ENCODE results near the gene METTL24.

METTL24 gene

GRCh38 chr6:110368284-110368683 is 10.1 kb upstream of the METTL24 start:
- no peaks in the 10 kb centered on the region for H3K36me3 ChIP-seq (ENCODE audit: control insufficient read depth, insufficient read depth, low read length)
- no peaks in the 10 kb centered on the region; the same call in 1 of the 2 replicates for H3K27me3 ChIP-seq (replicated peaks; ENCODE audit: control insufficient read depth, insufficient read depth, low read length)
- DNase-seq (ENCODE audit: extremely low read depth, insufficient read length) = peak; percentile 55
- no peak for TF ChIP-seq CTCF (IDR thresholded peaks at IDR 0.05; ENCODE audit: insufficient read depth, low read length, poor library complexity, severe bottlenecking)
- H3K4me3 ChIP-seq (replicated peaks; ENCODE audit: low read depth, low read length) = no peak overlapping the region

- H3K27me3 ChIP-seq (replicated peaks; ENCODE audit: control insufficient read depth, insufficient read depth, low read length) = no peaks in the 10 kb centered on the region; the same call in 1 of the 2 replicates
- no peak overlapping the region for H3K4me3 ChIP-seq (replicated peaks; ENCODE audit: low read depth, low read length)
- TF ChIP-seq CTCF (IDR thresholded peaks at IDR 0.05; ENCODE audit: insufficient read depth, low read length, poor library complexity, severe bottlenecking) = no peak
- no peak for DNase-seq (ENCODE audit: extremely low read depth, insufficient read length)
- H3K36me3 ChIP-seq (ENCODE audit: control insufficient read depth, insufficient read depth, low read length) = no peaks in the 10 kb centered on the region
These were observed 9.7 kb upstream of the METTL24 start for GRCh38 chr6:110367825-110368224.

- Histone ChIP-seq H3K4me3 (replicated peaks; ENCODE audit: low read depth, low read length) (no peak overlapping the region), H3K27me3 (replicated peaks; ENCODE audit: control insufficient read depth, insufficient read depth, low read length) (no peaks in the 10 kb centered on the region; the same call in 1 of the 2 replicates), H3K36me3 (ENCODE audit: control insufficient read depth, insufficient read depth, low read length) (no peaks in the 10 kb centered on the region)
- TF ChIP-seq CTCF (IDR thresholded peaks at IDR 0.05; ENCODE audit: insufficient read depth, low read length, poor library complexity, severe bottlenecking) = no peak
- DNase-seq (ENCODE audit: extremely low read depth, insufficient read length) = no peak
These were observed 8.8 kb upstream of the METTL24 start for GRCh38 chr6:110366975-110367374.

GRCh38 chr6:110366256-110366655 is 8.1 kb upstream of the METTL24 start:
- no peak for TF ChIP-seq CTCF (IDR thresholded peaks at IDR 0.05; ENCODE audit: insufficient read depth, low read length, poor library complexity, severe bottlenecking)
- Histone ChIP-seq H3K4me3 (replicated peaks; ENCODE audit: low read depth, low read length) (no peak overlapping the region), H3K36me3 (ENCODE audit: control insufficient read depth, insufficient read depth, low read length) (no peaks in the 10 kb centered on the region), H3K27me3 (replicated peaks; ENCODE audit: control insufficient read depth, insufficient read depth, low read length) (no peaks in the 10 kb centered on the region; the same call in 1 of the 2 replicates)
- no peak for DNase-seq (ENCODE audit: extremely low read depth, insufficient read length)

- TF ChIP-seq CTCF (IDR thresholded peaks at IDR 0.05; ENCODE audit: insufficient read depth, low read length, poor library complexity, severe bottlenecking) = no peak
- H3K27me3 ChIP-seq (replicated peaks; ENCODE audit: control insufficient read depth, insufficient read depth, low read length) = no peaks in the 10 kb centered on the region; the same call in 1 of the 2 replicates
- DNase-seq (ENCODE audit: extremely low read depth, insufficient read length) = no peak
- H3K4me3 ChIP-seq (replicated peaks; ENCODE audit: low read depth, low read length) = no peak overlapping the region
- H3K36me3 ChIP-seq (ENCODE audit: control insufficient read depth, insufficient read depth, low read length) = no peaks in the 10 kb centered on the region
These were observed 6.4 kb upstream of the METTL24 start for GRCh38 chr6:110364364-110365105.
